Measurements from ENCODE around the gene COL24A1. TPM values are rescaled to one million over a fixed set of nuclear protein-coding genes. Genes with fewer than 3 reads are reported as not detected.

The COL24A1 gene
- total RNA-seq, 6 experiments from 2014 or later = 1.1 to 2.4 (median 1.3) TPM

- H3K4me1 Mint-ChIP-seq (ENCODE audit: low read depth) = no peaks in the 10 kb centered on the region
- no peaks in the 10 kb centered on the region for H3K36me3 Mint-ChIP-seq (ENCODE audit: low read depth)
- TF ChIP-seq, protein P1, sequence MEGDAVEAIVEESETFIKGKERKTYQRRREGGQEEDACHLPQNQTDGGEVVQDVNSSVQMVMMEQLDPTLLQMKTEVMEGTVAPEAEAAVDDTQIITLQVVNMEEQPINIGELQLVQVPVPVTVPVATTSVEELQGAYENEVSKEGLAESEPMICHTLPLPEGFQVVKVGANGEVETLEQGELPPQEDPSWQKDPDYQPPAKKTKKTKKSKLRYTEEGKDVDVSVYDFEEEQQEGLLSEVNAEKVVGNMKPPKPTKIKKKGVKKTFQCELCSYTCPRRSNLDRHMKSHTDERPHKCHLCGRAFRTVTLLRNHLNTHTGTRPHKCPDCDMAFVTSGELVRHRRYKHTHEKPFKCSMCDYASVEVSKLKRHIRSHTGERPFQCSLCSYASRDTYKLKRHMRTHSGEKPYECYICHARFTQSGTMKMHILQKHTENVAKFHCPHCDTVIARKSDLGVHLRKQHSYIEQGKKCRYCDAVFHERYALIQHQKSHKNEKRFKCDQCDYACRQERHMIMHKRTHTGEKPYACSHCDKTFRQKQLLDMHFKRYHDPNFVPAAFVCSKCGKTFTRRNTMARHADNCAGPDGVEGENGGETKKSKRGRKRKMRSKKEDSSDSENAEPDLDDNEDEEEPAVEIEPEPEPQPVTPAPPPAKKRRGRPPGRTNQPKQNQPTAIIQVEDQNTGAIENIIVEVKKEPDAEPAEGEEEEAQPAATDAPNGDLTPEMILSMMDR (IDR thresholded peaks at IDR 0.05) = peak; percentile 70
- H3K27me3 Mint-ChIP-seq (ENCODE audit: insufficient read depth) = no peaks in the 10 kb centered on the region; the same call in 1 of the 2 replicates
- H3K4me3 Mint-ChIP-seq = no peak overlapping the region
- DNase-seq = peak; percentile 11
- no peak overlapping the region for H3K27ac Mint-ChIP-seq
- no peaks in the 10 kb centered on the region for H3K9me3 Mint-ChIP-seq
Observed at GRCh38 chr1:85911742-85912141, 244.8 kb downstream of the COL24A1 start.

- H3K27me3 Mint-ChIP-seq (ENCODE audit: insufficient read depth) = no peaks in the 10 kb centered on the region; the same call in 1 of the 2 replicates
- no peak overlapping the region for H3K27ac Mint-ChIP-seq
- no peaks in the 10 kb centered on the region for H3K36me3 Mint-ChIP-seq (ENCODE audit: low read depth)
- peaks cover 11% of the 10 kb centered on the region for H3K4me1 Mint-ChIP-seq (ENCODE audit: low read depth)
- TF ChIP-seq, protein P1 (IDR thresholded peaks at IDR 0.05) = no peak
- DNase-seq = no peak
- H3K9me3 Mint-ChIP-seq = no peaks in the 10 kb centered on the region
- no peak overlapping the region for H3K4me3 Mint-ChIP-seq
Observed at GRCh38 chr1:85900921-85901320, 255.7 kb downstream of the COL24A1 start.

GRCh38 chr1:85898861-85899260 lies 257.7 kb downstream of the COL24A1 start:
- Mint-ChIP-seq H3K9me3 (no peaks in the 10 kb centered on the region), H3K27me3 (ENCODE audit: insufficient read depth) (no peaks in the 10 kb centered on the region), H3K4me1 (ENCODE audit: low read depth) (peaks cover 11% of the 10 kb centered on the region), H3K4me3 (no peak overlapping the region; the same call in 1 of the 2 replicates), H3K36me3 (ENCODE audit: low read depth) (no peaks in the 10 kb centered on the region), H3K27ac (no peak overlapping the region)
- TF ChIP-seq, protein P1 (IDR thresholded peaks at IDR 0.05) = no peak
- DNase-seq = no peak

DNA sequence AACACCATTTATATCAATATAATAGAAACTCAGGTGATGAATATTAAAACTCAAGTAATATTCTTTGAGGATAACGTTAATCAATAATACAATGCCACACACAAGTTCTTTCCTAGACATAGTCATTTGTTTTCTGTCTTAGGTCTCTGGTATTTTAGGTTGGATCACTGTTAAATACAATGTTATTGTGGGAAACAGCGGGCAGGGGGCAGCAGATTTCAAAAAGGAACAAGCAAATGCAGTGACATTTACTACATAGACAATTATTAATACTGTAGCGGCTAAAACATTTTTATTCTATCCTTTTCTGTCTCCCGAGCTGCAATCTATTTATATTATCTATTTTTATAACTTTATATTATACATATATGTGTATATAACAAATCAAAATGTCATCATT lies 261.9 kb downstream of the COL24A1 start:
- no peak overlapping the region for H3K27ac Mint-ChIP-seq
- H3K4me3 Mint-ChIP-seq = no peak overlapping the region
- no peaks in the 10 kb centered on the region for H3K27me3 Mint-ChIP-seq (ENCODE audit: insufficient read depth)
- TF ChIP-seq, protein P1 (IDR thresholded peaks at IDR 0.05) = peak; percentile 78
- no peaks in the 10 kb centered on the region for H3K9me3 Mint-ChIP-seq
- H3K4me1 Mint-ChIP-seq (ENCODE audit: low read depth) = peaks cover 11% of the 10 kb centered on the region
- H3K36me3 Mint-ChIP-seq (ENCODE audit: low read depth) = no peaks in the 10 kb centered on the region
- peak; percentile 12 for DNase-seq

DNA sequence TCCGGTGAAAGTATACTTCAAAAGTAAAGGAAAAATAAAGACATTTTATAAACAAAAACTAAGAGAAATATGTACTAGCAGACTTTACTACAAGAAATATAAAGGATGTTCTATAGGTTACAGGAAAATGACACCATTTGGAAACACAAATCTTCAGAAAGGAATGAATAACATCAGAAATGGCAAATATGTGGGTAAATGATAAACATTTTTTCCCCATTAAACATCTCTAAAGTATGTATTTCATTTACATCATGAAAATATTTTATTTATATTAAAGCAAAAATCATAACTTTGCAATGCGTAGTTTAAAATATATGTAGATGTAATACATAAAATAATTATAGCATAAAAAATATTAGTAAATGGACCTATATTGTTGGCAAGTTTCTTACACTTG lies 264.2 kb downstream of the COL24A1 start:
- Mint-ChIP-seq H3K36me3 (ENCODE audit: low read depth) (no peaks in the 10 kb centered on the region), H3K4me3 (no peak overlapping the region), H3K27me3 (ENCODE audit: insufficient read depth) (no peaks in the 10 kb centered on the region), H3K27ac (no peak overlapping the region), H3K9me3 (no peaks in the 10 kb centered on the region), H3K4me1 (ENCODE audit: low read depth) (no peaks in the 10 kb centered on the region)
- DNase-seq = no peak
- TF ChIP-seq, protein P1 (IDR thresholded peaks at IDR 0.05) = no peak

DNA sequence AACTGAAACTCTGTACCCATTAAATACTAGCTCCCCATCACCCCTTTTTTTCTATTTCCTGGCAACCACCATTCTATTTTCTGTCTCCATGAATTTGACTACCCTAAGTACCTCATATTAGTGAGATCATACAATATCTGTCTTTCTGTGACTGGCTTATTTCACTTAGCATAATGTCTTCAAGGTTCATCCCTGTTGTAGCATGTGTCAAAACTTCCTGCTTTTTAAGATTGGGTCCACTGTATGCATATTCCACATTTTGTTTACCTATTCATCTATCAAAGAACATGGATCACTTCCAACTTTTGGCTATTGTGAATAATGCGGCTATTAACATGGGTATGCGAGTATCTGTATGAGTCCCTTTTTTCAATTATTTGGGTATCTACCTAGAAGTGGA lies 266.7 kb downstream of the COL24A1 start:
- no peak overlapping the region for H3K27ac Mint-ChIP-seq
- H3K4me1 Mint-ChIP-seq (ENCODE audit: low read depth) = peaks cover under 1% of the 10 kb centered on the region; the same call in 1 of the 2 replicates
- H3K9me3 Mint-ChIP-seq = no peaks in the 10 kb centered on the region
- no peaks in the 10 kb centered on the region for H3K27me3 Mint-ChIP-seq (ENCODE audit: insufficient read depth)
- DNase-seq = no peak
- H3K36me3 Mint-ChIP-seq (ENCODE audit: low read depth) = no peaks in the 10 kb centered on the region
- TF ChIP-seq, protein P1 (IDR thresholded peaks at IDR 0.05) = no peak
- H3K4me3 Mint-ChIP-seq = no peak overlapping the region
